Mucosa of stomach (tissue), 1 donor: ENCODE results near the gene ACSBG1.
"Not testable (repeated sequence)": the region's sequence is repeated elsewhere in the genome, so short reads cannot be mapped to it uniquely, and the experiment has no call there.

Experiments
- H3K27me3 ChIP-seq: one replicate; pipeline ENCODE4 v1.7.0; 2013; ENCODE audit warnings: mild to moderate bottlenecking, low read length; ENCODE audit not compliant: control insufficient read depth, insufficient read depth
- H3K36me3 ChIP-seq: one replicate; pipeline ENCODE4 v1.7.0; 2013; ENCODE audit warnings: low read length; ENCODE audit not compliant: control insufficient read depth, insufficient read depth
- H3K4me1 ChIP-seq: one replicate; pipeline ENCODE4 v1.7.0; 2013; ENCODE audit warnings: mild to moderate bottlenecking, low read length; ENCODE audit not compliant: control insufficient read depth, insufficient read depth
- H3K4me3 ChIP-seq: one replicate; pipeline ENCODE4 v1.7.0; 2013; ENCODE audit warnings: low read length
- H3K9ac ChIP-seq: one replicate; pipeline ENCODE4 v1.7.0; 2013; ENCODE audit warnings: mild to moderate bottlenecking, low read length, moderate library complexity
- H3K9me3 ChIP-seq: one replicate; pipeline ENCODE4 v1.7.0; 2013; ENCODE audit warnings: mild to moderate bottlenecking, low read length, moderate library complexity; ENCODE audit not compliant: control insufficient read depth
- donor health status: Pancreatic carcinoma.

Gene ACSBG1

DNA sequence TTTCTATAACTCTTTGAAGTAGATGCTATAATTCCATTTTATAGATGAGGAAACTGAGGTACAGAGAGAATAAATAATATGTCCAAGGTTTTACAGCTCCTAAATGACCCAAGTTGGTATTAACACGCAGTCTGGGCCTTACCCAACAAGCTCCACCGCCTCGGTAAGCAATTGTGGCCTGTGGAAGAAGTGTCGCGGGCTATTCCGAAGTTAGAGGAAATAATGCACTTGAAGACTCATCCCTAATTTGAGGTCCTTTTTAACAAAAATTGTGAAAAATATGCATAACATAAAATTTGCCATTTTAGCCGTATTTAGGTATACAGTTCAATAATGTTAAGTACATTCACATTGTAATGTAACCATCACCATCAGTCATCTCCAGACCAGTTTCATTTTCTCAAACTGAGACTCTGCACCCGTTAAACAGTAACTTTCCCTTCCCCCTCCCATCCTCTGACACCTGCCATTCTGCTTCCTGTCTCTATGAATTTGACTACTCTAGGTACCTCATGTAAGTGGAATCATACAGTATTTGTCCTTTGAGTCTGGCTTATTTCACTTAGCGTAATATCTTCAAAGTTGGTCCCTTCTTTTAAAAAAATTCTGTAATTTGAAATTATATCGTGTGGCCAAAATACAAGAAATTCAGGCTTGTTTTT, 67.0 kb downstream of the ACSBG1 start:
- Histone ChIP-seq H3K9me3 (no peaks in the 10 kb centered on the region), H3K27me3 (no peaks in the 10 kb centered on the region), H3K4me1 (no peaks in the 10 kb centered on the region), H3K4me3 (no peak overlapping the region), H3K9ac (no peak overlapping the region), H3K36me3 (peaks cover 11% of the 10 kb centered on the region)

DNA sequence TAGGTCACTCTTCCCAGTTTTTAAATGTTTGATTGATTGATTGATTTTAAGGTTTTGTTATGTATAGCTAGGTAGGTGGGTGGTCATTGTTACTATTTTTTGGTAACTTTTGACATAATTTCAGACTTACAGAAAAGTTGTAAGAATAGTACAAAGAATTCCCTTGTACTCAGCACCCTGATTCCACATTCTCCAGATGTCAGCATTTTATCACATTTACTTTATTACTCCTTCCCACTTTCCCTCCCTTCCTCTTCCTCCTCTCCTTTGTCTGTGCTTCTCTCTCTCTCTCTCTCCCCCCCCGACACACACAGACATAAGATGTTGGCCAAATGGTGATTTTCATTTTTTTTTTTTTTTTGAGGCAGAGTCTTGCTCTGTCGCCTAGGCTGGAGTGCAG, 70.4 kb downstream of the ACSBG1 start:
- no peak overlapping the region for H3K4me3 ChIP-seq
- no peak overlapping the region for H3K9ac ChIP-seq
- peaks cover 11% of the 10 kb centered on the region for H3K36me3 ChIP-seq
- no peaks in the 10 kb centered on the region for H3K4me1 ChIP-seq
- no peaks in the 10 kb centered on the region for H3K9me3 ChIP-seq
- H3K27me3 ChIP-seq, result no peaks in the 10 kb centered on the region

DNA sequence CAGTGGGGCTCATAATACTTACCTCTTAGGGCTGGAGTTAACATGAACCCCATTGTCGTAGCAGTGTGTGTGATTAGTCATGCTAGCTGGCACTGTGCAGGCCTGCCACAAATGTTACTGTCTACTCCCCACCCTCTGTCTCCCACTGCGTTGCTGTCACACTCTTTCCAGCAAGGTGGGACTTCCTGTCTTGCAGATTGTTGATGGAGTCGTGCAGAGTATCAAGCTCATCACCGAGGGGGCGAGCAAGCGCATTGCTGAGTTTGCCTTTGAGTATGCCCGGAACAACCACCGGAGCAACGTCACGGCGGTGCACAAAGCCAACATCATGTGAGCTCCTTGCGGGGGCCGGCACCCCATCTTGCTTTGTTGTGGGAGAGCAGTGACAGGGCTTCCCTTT, 72.3 kb downstream of the ACSBG1 start:
- Histone ChIP-seq H3K9me3 (no peaks in the 10 kb centered on the region), H3K4me3 (no peak overlapping the region), H3K4me1 (no peaks in the 10 kb centered on the region), H3K36me3 (peaks cover 7% of the 10 kb centered on the region), H3K9ac (no peak overlapping the region), H3K27me3 (no peaks in the 10 kb centered on the region)

DNA sequence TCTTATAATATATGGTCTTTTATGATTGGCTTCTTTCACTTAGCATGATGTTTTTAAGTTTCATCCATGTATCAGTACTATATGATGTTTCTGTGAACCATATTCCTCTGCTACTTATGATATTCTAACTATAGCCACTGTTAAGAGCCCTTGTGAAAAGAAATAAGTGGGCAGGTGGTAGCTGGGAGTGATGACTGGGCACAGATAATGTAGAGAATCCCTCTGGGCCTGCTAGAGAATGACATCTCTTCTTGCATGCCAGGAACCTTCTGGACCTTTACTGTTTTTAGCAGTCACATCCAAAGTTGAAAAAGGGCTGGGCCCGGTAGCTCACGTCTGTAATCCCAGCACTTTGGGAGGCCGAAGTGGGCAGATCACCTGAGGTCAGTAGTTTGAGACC, 75.0 kb downstream of the ACSBG1 start:
- H3K36me3 ChIP-seq, result no peaks in the 10 kb centered on the region
- H3K27me3 ChIP-seq, result no peaks in the 10 kb centered on the region
- no peak overlapping the region for H3K9ac ChIP-seq
- H3K4me3 ChIP-seq, result no peak overlapping the region
- no peaks in the 10 kb centered on the region for H3K4me1 ChIP-seq
- no peaks in the 10 kb centered on the region for H3K9me3 ChIP-seq

DNA sequence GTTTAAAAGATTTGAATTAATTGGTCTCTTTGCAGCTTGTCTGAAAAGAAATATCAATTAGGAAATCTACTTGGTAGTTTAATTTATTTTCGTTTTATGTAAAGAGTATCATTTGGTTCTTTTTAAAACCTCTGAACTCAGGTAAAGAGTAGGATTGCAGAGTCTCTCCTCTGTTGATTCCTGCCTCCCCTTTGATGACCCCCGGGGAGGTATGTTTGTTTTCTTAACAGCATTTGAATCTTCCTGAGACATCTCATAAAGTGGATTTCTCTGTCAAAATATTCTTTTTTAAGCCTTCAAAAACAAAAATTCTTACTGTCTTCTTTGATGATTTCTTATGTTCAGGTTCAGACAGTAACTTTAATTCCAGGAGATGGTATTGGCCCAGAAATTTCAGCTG, 77.2 kb downstream of the ACSBG1 start:
- Histone ChIP-seq H3K4me3 (no peak overlapping the region), H3K36me3 (no peaks in the 10 kb centered on the region), H3K27me3 (no peaks in the 10 kb centered on the region), H3K9me3 (no peaks in the 10 kb centered on the region), H3K4me1 (no peaks in the 10 kb centered on the region), H3K9ac (no peak overlapping the region)

DNA sequence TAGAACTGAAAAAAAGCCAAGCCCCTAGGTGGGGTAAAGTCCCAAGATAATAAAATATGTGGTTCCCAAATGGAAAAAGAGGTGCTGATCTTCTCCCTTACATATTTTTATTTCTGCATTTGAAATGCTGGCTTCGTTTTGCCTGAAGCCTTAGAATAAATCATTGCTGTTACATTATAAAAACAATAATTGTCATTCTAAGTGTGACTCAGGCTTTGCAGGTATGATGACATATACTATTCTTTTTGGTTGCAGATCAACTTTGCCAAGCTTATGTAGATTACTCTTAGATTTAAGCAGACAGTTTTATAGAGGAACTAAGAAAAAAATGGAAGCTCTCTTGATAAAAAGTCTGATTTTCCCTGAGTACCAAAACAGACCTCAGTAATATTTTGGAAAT, 77.7 kb downstream of the ACSBG1 start:
- H3K36me3 ChIP-seq, result no peaks in the 10 kb centered on the region
- no peak overlapping the region for H3K4me3 ChIP-seq
- H3K9ac ChIP-seq, result no peak overlapping the region
- no peaks in the 10 kb centered on the region for H3K9me3 ChIP-seq
- H3K27me3 ChIP-seq, result no peaks in the 10 kb centered on the region
- no peaks in the 10 kb centered on the region for H3K4me1 ChIP-seq

DNA sequence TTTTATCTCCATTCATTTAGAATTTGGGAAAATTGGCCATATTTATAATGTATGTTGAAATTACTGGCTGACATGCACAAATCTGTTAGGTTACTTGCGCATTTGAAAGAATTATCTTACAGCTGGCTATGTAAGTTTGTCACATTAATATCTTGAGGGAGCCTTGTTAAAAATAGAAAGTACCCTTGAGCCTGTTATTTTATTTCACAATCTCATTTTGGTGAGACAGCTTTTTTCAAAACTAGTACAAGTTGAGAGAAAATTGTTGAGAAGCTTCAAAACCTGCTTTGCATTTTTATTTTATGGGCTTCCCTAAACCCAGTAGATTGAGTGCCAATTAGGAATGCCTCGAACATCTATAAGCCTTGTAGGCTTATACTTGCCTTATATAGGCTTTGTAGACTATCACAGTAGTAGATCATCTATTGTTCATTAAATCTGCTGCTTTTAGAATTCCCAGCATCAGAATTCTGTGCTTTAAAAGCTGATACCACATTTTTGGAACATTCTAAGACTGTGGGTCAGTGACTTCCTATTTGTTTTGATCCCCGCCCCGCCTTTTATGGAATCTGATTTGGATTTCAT, 78.9 kb downstream of the ACSBG1 start:
- peaks cover under 1% of the 10 kb centered on the region for H3K4me1 ChIP-seq
- no peaks in the 10 kb centered on the region for H3K9me3 ChIP-seq
- no peak overlapping the region for H3K4me3 ChIP-seq
- no peak overlapping the region for H3K9ac ChIP-seq
- no peaks in the 10 kb centered on the region for H3K27me3 ChIP-seq
- no peaks in the 10 kb centered on the region for H3K36me3 ChIP-seq

DNA sequence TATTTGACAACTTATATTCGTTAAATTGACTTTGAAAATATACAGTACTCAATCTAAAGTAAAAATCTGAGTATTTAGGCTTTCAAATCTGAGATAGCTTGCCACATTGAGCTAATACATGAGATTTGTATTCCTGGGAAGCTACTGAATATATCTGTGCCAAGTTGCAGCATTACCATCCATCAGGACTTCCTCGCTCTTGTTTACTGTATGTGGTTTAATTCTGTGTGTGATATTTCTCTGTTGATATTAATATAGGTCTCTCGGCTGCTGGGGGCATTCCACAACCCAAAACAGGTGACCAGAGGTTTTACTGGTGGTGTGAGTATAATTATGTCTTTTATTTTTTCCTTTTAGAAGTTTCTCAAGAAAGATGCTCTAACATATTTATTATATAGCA, 79.4 kb downstream of the ACSBG1 start:
- Histone ChIP-seq H3K4me1 (peaks cover 6% of the 10 kb centered on the region), H3K36me3 (no peaks in the 10 kb centered on the region), H3K4me3 (no peak overlapping the region), H3K27me3 (no peaks in the 10 kb centered on the region), H3K9me3 (no peaks in the 10 kb centered on the region), H3K9ac (no peak overlapping the region)

DNA sequence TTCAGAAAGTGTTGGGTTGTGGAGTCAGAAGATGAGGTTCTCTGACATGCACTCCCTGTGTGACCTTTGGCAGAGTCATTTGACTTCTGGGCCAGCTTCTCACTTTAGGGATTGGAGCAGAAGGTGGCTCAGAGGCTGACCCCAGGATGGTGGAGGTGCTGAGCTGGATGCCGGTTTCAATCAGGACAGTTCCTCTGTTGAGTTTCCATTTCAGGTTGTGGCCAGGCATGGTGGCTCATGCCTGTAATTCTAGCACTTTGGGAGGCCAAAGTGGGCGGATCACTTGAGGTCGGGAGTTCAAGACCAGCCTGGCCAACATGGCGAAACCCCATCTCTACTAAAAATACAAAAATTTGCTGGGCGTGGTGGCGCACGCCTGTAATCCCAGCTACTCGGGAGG, 83.3 kb downstream of the ACSBG1 start:
- H3K36me3 ChIP-seq, H3K27me3 ChIP-seq, H3K4me3 ChIP-seq, H3K9me3 ChIP-seq, H3K9ac ChIP-seq: not testable (repeated sequence)
- peaks cover 24% of the 10 kb centered on the region for H3K4me1 ChIP-seq

DNA sequence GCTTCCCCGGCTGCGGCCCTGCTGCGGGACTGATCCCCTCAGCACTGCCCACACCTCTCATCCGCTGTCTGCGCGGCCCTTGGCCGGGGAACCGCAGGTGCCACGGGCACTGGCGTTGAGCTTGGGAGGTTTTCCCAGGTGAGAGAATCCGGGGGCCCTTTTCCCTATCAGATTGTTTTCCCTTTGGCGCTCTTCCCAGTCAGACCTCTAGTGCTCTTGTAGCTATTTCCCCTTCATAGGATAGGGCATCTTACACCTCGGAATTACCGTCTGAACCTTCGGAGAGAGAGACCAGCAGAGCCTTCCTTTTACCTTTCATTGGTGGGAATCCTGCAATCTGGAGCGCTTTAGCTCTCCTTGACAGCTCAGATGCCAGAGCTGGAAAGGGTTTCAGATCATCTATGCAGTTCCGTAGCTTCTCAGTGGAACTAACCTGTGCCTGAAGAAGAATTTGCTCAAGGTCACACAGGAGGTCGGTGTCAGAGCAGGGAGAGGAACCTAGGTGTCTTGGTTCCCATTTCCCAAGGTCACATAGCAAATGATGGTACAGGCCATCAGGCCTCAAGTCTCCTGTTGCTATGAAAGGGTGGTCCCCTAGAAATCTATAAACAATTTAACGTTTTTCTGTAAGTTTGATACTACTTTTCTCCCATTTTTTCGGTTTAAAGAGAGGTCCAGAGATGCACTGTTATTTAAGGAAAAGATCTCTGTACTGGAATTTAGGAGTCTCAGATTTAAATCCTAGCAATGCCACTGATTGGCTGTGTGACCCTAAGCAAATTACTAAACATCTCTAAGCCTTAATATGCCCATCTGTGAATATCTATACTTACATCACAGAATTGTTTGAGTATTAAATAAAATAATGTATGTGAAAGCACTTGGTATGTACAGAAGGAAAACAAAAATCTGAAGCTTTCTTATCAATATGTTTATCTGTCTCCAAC, 84.3 kb downstream of the ACSBG1 start:
- no peaks in the 10 kb centered on the region for H3K36me3 ChIP-seq
- H3K4me1 ChIP-seq, result peaks cover 24% of the 10 kb centered on the region
- peak overlapping the region; percentile 67 for H3K4me3 ChIP-seq
- H3K9ac ChIP-seq, result peak overlapping the region; percentile 72
- H3K27me3 ChIP-seq, result no peaks in the 10 kb centered on the region
- H3K9me3 ChIP-seq, result no peaks in the 10 kb centered on the region

DNA sequence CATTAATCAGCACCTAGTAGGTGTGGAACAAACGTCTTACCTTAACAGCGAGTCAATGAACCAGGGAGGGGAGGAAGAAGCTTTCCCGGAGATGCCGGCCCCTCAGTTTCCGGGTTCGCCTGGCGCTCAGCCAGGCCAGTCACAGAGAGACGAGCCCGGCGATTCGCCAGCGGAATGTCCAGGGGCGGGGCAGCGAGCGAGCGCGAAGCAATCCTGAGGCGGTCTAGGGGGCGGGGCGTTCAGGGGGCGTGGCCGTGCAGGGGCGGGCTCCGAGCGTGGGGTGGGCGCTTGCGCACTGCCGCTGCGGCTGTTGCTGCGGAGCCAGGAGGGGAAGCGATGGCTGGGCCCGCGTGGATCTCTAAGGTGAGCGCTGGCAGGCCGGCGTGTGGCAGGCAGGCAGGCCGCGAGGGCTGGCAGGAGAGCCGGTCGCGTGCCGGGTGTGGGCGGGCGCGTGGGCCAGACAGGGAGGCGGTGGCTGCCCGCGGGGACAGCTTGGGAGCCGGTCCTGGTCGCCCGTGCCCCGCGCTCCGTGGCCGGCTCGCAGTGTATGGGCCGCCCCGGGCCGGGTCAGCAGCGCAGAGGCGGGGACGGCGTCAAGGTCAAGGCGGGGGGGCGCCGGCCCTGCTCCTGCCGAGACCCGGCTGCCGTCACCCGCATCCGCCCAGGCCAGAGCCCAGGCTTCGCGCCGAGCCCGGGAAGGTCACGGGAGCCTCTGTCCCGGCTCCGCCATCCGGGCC, 85.1 kb downstream of the ACSBG1 start, which contains the start of gene IDH3A:
TSS of gene IDH3A (plus strand) at position 295 of the 737 bp plus-strand sequence. CDS start at position 337, 42 bp downstream.
- peak within 1 kb of the TSS; percentile 67 for H3K4me3 ChIP-seq
- H3K9ac ChIP-seq, result peak within 1 kb of the TSS; percentile 72
- no peaks in the 10 kb centered on the region for H3K27me3 ChIP-seq
- no peaks in the 10 kb centered on the region for H3K9me3 ChIP-seq
- no peaks in the 10 kb centered on the region for H3K36me3 ChIP-seq
- peaks cover 24% of the 10 kb centered on the region for H3K4me1 ChIP-seq
